T-helper 1 cell (primary cell): ENCODE measurements around the gene IGF2R.
"Not testable (repeated sequence)": the region's sequence is repeated elsewhere in the genome, so short reads cannot be mapped to it uniquely, and the experiment has no call there.

Experiments used
- DNase-seq, 5 donors: peaks; one replicate each; pipeline ENCODE4 v3.0.0-alpha.2; 2012 to 2020

Gene IGF2R

DNA sequence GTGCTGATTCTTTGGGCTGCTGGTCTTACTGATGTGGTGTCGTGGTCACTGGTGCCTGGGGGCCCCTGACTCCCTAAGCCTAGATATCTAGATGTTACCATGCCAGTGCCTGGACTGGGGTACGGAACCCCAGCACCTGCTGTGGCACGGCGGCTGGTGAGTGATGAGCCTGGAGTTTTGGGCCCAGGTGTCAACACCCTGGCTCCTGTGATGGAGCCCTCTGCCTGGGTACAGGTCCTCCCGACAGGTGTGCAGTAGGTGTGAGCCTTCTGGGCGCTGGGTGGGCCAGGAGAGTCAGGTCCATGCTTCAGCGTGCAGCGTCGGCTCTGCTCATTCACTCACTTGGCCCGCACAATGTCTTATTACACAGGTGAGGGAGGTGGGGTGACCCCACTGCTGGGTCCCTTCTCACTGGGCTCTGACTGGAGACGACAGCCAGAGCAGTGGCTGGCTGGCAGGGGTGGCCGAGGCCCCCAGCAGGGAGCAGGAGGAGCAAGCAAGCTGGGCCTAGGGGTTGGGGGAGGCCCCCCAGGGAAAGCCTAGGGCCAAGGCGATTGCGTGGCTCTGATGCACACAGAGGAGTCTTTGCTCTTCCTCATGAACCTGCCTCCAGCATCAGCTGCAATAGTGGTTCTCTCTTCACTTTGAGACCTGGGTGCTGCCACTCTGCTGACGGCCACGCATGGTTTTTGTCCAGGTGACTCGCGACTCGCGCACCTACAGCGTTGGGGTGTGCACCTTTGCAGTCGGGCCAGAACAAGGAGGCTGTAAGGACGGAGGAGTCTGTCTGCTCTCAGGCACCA is 110.2 kb downstream of the IGF2R start:
- no peak for DNase-seq

GRCh38 chr6:160079686-160080043 is 110.8 kb downstream of the IGF2R start:
- no peak for DNase-seq

GRCh38 chr6:160080097-160080496 is 111.2 kb downstream of the IGF2R start:
- no peak for DNase-seq

- DNase-seq, result no peak
Measured at GRCh38 chr6:160081398-160081797, 112.5 kb downstream of the IGF2R start.

DNA sequence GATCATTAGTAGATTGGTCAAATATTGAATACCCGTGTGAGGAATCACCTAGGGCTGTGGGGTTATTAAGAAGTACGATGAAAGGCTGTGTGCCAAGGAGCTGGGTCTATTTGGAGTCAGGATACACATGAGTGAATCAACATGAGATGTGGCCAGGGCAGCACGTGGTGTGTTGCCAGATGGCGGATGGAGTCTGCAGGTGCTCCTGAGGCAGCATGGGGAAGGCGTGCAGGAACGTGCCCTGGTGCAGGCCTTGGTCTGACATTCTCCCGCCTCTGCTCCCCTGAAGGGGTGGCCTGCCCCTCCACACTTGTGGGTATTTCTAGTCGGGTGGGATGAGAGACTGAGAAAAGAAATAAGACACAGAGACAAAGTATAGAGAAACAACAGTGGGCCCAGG is 113.7 kb downstream of the IGF2R start:
- no peak for DNase-seq

DNA sequence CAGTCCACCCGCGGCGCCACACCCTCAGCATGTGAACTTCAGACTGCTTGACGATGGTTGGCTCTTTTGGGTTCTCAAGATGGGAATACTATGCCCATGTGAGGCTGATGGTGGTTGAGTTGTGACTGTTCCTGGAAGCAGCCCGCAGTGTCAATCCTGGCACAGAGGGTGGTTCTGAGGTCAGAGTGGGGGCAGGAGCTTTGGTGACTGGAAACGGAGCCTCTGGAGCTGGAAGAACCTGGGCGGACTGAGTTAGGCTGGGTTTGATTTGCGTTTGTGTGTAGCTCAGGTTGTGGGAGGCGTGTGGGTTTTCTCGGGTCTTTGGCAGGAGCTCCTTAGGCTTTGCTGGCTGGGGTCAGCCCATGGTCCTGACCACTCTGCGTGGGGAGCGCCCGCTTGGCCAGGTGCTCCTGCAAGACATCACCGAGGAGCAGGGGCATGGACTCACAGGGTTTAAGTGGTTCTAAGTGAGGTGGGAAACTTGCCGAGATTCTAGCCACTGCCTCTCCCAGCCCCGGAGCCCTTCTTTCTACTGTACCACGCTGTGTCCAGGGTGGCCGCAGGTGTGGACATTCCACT is 115.4 kb downstream of the IGF2R start:
- no peak for DNase-seq

- DNase-seq, result no peak
Measured at GRCh38 chr6:160085226-160085625, 116.3 kb downstream of the IGF2R start.

- DNase-seq, result no peak
Measured at GRCh38 chr6:160085713-160086505, 117.0 kb downstream of the IGF2R start.

DNA sequence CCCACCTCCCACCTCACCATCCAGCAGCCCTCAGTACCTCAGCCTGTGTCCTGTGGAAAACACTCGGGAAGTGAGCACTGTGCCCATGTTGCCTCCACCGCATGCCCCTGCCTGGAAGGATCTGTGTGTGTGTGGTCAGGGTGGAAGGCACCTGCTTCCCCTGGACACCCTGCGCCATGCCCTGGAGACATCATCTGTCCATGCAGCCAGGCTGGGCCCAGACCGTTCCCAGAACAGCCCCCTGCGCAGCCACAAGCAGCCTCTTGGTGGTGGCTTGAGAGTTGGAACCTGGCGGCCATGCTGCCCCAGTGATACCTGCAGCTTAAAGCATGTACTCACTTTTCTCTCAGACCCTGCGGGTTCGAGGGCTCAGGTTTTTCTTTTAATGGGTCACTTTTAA is 117.9 kb downstream of the IGF2R start:
- DNase-seq, result no peak

DNA sequence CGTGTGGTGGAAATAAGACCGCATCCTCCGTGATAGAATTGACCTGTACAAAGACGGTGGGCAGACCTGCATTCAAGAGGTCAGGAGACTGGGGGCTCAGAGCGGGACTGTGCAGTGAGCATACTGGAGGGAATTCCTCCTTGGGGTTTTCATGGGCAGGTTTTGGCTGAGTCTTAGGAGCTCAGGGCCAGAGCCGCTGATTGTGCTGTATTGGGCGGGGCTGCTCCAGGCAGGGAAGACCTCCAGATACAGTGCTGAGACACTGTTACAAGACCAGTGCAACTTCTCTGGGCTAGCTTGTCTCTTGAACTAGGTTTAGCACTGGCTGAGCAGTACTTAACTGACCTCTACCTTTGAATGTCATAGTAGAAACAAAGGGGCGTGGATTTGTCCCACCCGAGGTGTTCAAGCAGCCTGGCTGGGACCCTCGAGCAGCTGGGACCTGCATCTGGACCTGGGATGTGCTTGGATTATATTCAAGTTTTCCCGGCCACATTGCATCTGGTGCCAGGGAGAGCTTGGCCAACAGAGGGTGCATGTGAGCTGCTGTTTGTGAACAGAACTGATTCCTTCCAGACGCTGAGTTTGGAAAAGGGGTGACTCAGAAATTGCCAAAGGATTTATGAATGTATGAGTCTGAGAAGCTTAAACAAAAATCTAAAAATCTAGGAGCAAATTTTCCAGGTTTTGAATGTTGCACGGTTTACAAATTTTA is 119.3 kb downstream of the IGF2R start:
- no peak for DNase-seq

DNA sequence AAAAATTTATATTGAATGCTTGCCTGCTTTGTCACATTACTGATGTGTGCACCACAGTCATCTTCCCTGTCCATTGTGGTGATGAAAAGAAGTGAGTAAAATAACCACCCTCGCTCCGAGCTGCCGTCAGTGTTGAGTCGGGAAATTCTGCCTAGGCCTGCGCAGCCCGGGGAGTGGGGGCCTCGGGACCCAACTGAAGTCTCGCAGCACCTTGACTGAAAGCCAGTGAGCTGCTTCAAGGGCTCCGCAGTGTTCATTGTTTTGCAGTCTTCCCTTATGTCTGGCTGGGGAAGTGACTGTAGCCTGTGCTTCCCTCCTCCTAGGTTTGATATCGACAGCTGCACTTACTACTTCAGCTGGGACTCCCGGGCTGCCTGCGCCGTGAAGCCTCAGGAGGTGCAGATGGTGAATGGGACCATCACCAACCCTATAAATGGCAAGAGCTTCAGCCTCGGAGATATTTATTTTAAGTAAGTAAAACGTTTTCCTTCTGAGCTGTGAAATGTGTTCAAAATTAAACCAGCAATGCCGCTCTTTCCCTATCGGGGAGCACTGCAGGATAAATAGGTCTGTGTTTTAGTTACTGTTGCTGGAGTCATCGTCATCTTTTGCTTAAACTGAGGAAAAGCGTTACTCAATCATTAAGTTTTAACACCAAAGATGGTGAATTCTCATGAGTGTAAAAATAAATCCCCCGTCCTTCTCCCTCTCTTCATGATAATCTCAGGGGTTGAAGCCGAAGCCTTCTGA is 120.1 kb downstream of the IGF2R start:
- DNase-seq, result no peak

DNA sequence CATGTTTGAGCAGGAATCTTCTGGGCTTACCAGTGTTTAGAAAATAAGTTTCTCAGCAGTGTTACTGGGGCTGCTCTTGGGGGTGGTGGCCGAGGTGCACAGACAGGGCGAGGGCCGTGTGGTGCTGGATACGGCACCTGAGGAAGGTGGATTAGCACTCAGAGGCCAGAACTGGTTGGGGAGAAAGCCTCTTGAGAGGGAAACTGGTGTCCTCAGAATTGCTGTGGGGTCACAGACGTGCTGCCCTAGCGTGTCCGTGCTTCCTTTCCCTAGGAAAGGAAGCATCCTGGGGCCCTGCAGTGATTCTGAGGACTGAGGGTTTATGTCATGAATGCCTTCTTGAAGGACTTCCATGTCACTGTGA is 120.6 kb downstream of the IGF2R start:
- DNase-seq, result no peak

GRCh38 chr6:160090442-160091239 is 121.8 kb downstream of the IGF2R start:
- DNase-seq, result not testable (repeated sequence)

- DNase-seq, result not testable (repeated sequence)
Measured at GRCh38 chr6:160092176-160092575, 123.3 kb downstream of the IGF2R start.

DNA sequence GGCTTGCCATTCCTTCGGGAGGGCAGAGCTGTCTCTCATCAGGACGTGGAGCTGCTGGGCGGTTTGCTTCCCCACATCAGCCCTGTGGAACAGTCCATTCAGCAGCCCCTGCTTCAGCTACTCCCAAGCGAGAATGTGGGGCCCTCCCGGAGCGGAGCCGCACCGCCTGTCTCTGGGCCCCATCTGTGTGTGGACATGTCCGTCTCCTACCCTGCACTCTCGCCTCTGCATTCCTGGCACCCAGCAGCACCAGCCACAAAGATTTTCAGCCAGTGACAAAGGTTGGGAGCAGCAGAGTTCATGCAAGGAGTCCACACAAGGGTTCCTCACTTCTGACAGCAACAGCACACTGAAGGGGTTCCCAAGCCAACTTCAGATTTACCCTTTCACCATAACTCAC is 123.7 kb downstream of the IGF2R start:
- no peak for DNase-seq

- DNase-seq, result no peak
Measured at GRCh38 chr6:160093061-160093460, 124.2 kb downstream of the IGF2R start.

DNA sequence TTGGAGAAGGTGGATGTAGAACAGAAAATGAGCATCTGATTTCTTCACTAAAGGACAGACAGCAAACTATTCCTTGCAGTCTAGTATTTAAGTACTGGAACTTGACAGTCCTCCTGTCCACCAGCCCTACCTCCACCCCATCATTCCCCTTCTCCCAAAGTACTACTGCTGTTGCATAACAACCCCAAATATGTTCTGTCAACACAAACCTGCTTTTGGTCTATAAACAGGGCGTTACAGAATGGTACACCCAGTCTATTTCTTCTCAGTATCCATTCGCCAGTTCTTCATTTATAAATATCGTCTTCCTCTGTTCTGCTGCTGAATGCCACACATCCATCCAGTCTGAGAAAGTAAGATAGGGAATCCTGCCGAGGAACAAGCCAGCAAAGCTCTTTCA is 125.1 kb downstream of the IGF2R start:
- no peak for DNase-seq

GRCh38 chr6:160095146-160095845 is 126.4 kb downstream of the IGF2R start:
- no peak for DNase-seq

- DNase-seq, result no peak
Measured at GRCh38 chr6:160101277-160102205, 132.7 kb downstream of the IGF2R start.

- no peak for DNase-seq
Measured at GRCh38 chr6:160102399-160102798, 133.5 kb downstream of the IGF2R start.
